ES-I3 (cell line): ENCODE results near the gene SPTBN1.
A peak's percentile ranks its signal among the peaks of the same experiment; 100 is the strongest.

Experiments used
- H3K36me3 ChIP-seq: 2 replicates; pipeline ENCODE4 v1.6.1; 2013; ENCODE audit warnings: mild to moderate bottlenecking, low read length, control low read depth, moderate library complexity; ENCODE audit not compliant: insufficient read depth
- H3K4me1 ChIP-seq: 2 replicates; pipeline ENCODE4 v1.6.1; 2013; ENCODE audit warnings: mild to moderate bottlenecking, control low read depth, low read length; ENCODE audit not compliant: insufficient read depth
- H3K9ac ChIP-seq: 2 replicates; pipeline ENCODE4 v1.6.1; 2013; ENCODE audit warnings: low read depth, mild to moderate bottlenecking, low read length, moderate library complexity
- H3K9me3 ChIP-seq: 2 replicates; pipeline ENCODE4 v1.6.1; 2013; ENCODE audit warnings: mild to moderate bottlenecking, low read length, moderate library complexity; ENCODE audit not compliant: control insufficient read depth, insufficient read depth

Gene SPTBN1

GRCh38 chr2:54704688-54705605 lies 248.8 kb downstream of the SPTBN1 start:
- no peaks in the 10 kb centered on the region for H3K36me3 ChIP-seq
- no peaks in the 10 kb centered on the region for H3K4me1 ChIP-seq
- no peaks in the 10 kb centered on the region for H3K9me3 ChIP-seq
- H3K9ac ChIP-seq: no peak overlapping the region

GRCh38 chr2:54706622-54707021 lies 250.5 kb downstream of the SPTBN1 start:
- Histone ChIP-seq H3K9ac (no peak overlapping the region), H3K9me3 (no peaks in the 10 kb centered on the region), H3K4me1 (no peaks in the 10 kb centered on the region), H3K36me3 (no peaks in the 10 kb centered on the region)

GRCh38 chr2:54708584-54709335 lies 252.6 kb downstream of the SPTBN1 start:
- Histone ChIP-seq H3K36me3 (no peaks in the 10 kb centered on the region), H3K4me1 (no peaks in the 10 kb centered on the region), H3K9ac (peak overlapping the region; percentile 35; the same call in 1 of the 2 replicates), H3K9me3 (no peaks in the 10 kb centered on the region)

GRCh38 chr2:54709336-54709809 lies 253.2 kb downstream of the SPTBN1 start:
- Histone ChIP-seq H3K4me1 (no peaks in the 10 kb centered on the region), H3K9ac (peak overlapping the region; percentile 35; the same call in 1 of the 2 replicates), H3K36me3 (no peaks in the 10 kb centered on the region), H3K9me3 (no peaks in the 10 kb centered on the region)

- Histone ChIP-seq H3K9ac (no peak overlapping the region), H3K36me3 (no peaks in the 10 kb centered on the region), H3K9me3 (no peaks in the 10 kb centered on the region), H3K4me1 (no peaks in the 10 kb centered on the region)
These were observed 254.1 kb downstream of the SPTBN1 start for GRCh38 chr2:54710216-54710615.

- Histone ChIP-seq H3K4me1 (no peaks in the 10 kb centered on the region), H3K9me3 (peaks cover 2% of the 10 kb centered on the region; the same call in 1 of the 2 replicates), H3K9ac (no peak overlapping the region), H3K36me3 (no peaks in the 10 kb centered on the region)
These were observed 256.4 kb downstream of the SPTBN1 start for GRCh38 chr2:54712516-54712915.

GRCh38 chr2:54714996-54715395 lies 258.9 kb downstream of the SPTBN1 start:
- Histone ChIP-seq H3K9me3 (peaks cover 2% of the 10 kb centered on the region; the same call in 1 of the 2 replicates), H3K4me1 (no peaks in the 10 kb centered on the region), H3K9ac (no peak overlapping the region), H3K36me3 (no peaks in the 10 kb centered on the region)

GRCh38 chr2:54716375-54716774 lies 260.2 kb downstream of the SPTBN1 start:
- Histone ChIP-seq H3K9me3 (peaks cover 2% of the 10 kb centered on the region; the same call in 1 of the 2 replicates), H3K4me1 (no peaks in the 10 kb centered on the region)

GRCh38 chr2:54720563-54720962 lies 264.4 kb downstream of the SPTBN1 start:
- Histone ChIP-seq H3K9ac (no peak overlapping the region), H3K36me3 (no peaks in the 10 kb centered on the region), H3K4me1 (no peaks in the 10 kb centered on the region), H3K9me3 (peaks cover 2% of the 10 kb centered on the region; the same call in 1 of the 2 replicates)

More at GRCh38 chr2:54716375-54716774, 260.2 kb downstream of the SPTBN1 start:
- no peaks in the 10 kb centered on the region for H3K36me3 ChIP-seq
- H3K9ac ChIP-seq: no peak overlapping the region
